H9 (cell line): ENCODE data around the gene NRXN3. TPM values are rescaled to one million over a fixed set of nuclear protein-coding genes. Genes with fewer than 3 reads are reported as not detected.

Experiments used
- DNase-seq: peaks from one replicate; pipeline ENCODE4 v3.0.0-alpha.2; 2017
- H2AFZ ChIP-seq: one replicate; pipeline ENCODE4 v1.6.1; 2013; ENCODE audit warnings: mild to moderate bottlenecking, low read length, control low read depth, moderate library complexity
- H2AK5ac ChIP-seq: 2 replicates; pipeline ENCODE4 v1.6.1; 2013; ENCODE audit warnings: low read length, control low read depth, mixed read lengths; ENCODE audit not compliant: insufficient read length
- H2BK120ac ChIP-seq: one replicate; pipeline ENCODE4 v1.6.1; 2013; ENCODE audit warnings: low read depth, mild to moderate bottlenecking, low read length, control low read depth, inconsistent platforms; ENCODE audit not compliant: poor library complexity, severe bottlenecking
- H2BK12ac ChIP-seq: 2 replicates; pipeline ENCODE4 v1.6.1; 2013; ENCODE audit warnings: low read length, control low read depth, mixed read lengths, low read depth; ENCODE audit not compliant: insufficient read length
- H2BK15ac ChIP-seq: 2 replicates; pipeline ENCODE4 v1.6.1; 2013; ENCODE audit warnings: low read depth, low read length, control low read depth
- H2BK20ac ChIP-seq: one replicate; pipeline ENCODE4 v1.6.1; 2013; ENCODE audit warnings: low read depth, mild to moderate bottlenecking, low read length, control low read depth, inconsistent platforms; ENCODE audit not compliant: poor library complexity, severe bottlenecking
- H2BK5ac ChIP-seq: 2 replicates; pipeline ENCODE4 v1.6.1; 2013; ENCODE audit warnings: low read length, control low read depth, mixed read lengths; ENCODE audit not compliant: insufficient read length
- H3K14ac ChIP-seq: 2 replicates; pipeline ENCODE4 v1.6.1; 2013; ENCODE audit warnings: low read length, control low read depth; ENCODE audit not compliant: insufficient read depth
- H3K18ac ChIP-seq: 2 replicates; pipeline ENCODE4 v1.6.1; 2013; ENCODE audit warnings: low read depth, mild to moderate bottlenecking, mixed read lengths, low read length, control low read depth; ENCODE audit not compliant: insufficient read length
- H3K23ac ChIP-seq: 2 replicates; pipeline ENCODE4 v1.6.1; 2013; ENCODE audit warnings: low read length, control low read depth, mixed read lengths, low read depth; ENCODE audit not compliant: insufficient read length
- H3K23me2 ChIP-seq: 2 replicates; pipeline ENCODE4 v1.6.1; 2013; ENCODE audit warnings: low read depth, mild to moderate bottlenecking, mixed read lengths, low read length, control low read depth; ENCODE audit not compliant: insufficient read length, poor library complexity, severe bottlenecking
- H3K27ac ChIP-seq: 2 replicates; pipeline ENCODE4 v1.5.1; 2013; ENCODE audit warnings: low read length, control low read depth, mixed read lengths, low read depth; ENCODE audit not compliant: insufficient read length
- H3K27me3 ChIP-seq: 2 replicates; pipeline ENCODE4 v1.6.1; 2013; ENCODE audit warnings: low read length, control low read depth, inconsistent platforms; ENCODE audit not compliant: insufficient read depth
- H3K4ac ChIP-seq: 2 replicates; pipeline ENCODE4 v1.6.1; 2013; ENCODE audit warnings: low read depth, mild to moderate bottlenecking, control low read depth, inconsistent platforms, low read length, moderate library complexity
- H3K4me1 ChIP-seq: 2 replicates; pipeline ENCODE4 v1.6.1; 2013; ENCODE audit warnings: low read length, control low read depth, inconsistent platforms; ENCODE audit not compliant: insufficient read depth
- H3K4me2 ChIP-seq: 2 replicates; pipeline ENCODE4 v1.6.1; 2013; ENCODE audit warnings: low read length, control low read depth, mixed read lengths; ENCODE audit not compliant: insufficient read length, insufficient read depth
- H3K56ac ChIP-seq: 2 replicates; pipeline ENCODE4 v1.6.1; 2013; ENCODE audit warnings: low read depth, mild to moderate bottlenecking, mixed read lengths, low read length, control low read depth; ENCODE audit not compliant: insufficient read length
- H3K79me1 ChIP-seq: 2 replicates; pipeline ENCODE4 v1.6.1; 2013; ENCODE audit warnings: low read depth, mild to moderate bottlenecking, moderate library complexity, low read length, control low read depth, inconsistent platforms; ENCODE audit not compliant: insufficient read depth, poor library complexity, severe bottlenecking
- H3K79me2 ChIP-seq: 2 replicates; pipeline ENCODE4 v1.6.1; 2013; ENCODE audit warnings: low read length, control low read depth, inconsistent platforms; ENCODE audit not compliant: insufficient read depth
- H3K9ac ChIP-seq: 2 replicates; pipeline ENCODE4 v1.6.1; 2013; ENCODE audit warnings: low read length, control low read depth, mixed read lengths; ENCODE audit not compliant: insufficient read length; ENCODE audit errors: extremely low read depth
- H3K9me3 ChIP-seq: one replicate; pipeline ENCODE4 v1.6.1; 2013; ENCODE audit warnings: low read depth, low read length, inconsistent platforms; ENCODE audit not compliant: control insufficient read depth
- H3T11ph ChIP-seq: one replicate; pipeline ENCODE4 v1.6.1; 2013; ENCODE audit warnings: mild to moderate bottlenecking, low read length, control low read depth, inconsistent platforms
- H4K20me1 ChIP-seq: one replicate; pipeline ENCODE4 v1.6.1; 2013; ENCODE audit not compliant: control insufficient read depth, insufficient read length, insufficient read depth
- H4K5ac ChIP-seq: 2 replicates; pipeline ENCODE4 v1.6.1; 2013; ENCODE audit warnings: low read depth, mild to moderate bottlenecking, mixed read lengths, low read length, control low read depth; ENCODE audit not compliant: insufficient read length
- H4K8ac ChIP-seq: replicated peaks from 2 replicates; pipeline ENCODE4 v1.6.1; 2013; ENCODE audit warnings: low read length, control low read depth, mixed read lengths, low read depth; ENCODE audit not compliant: insufficient read length
- H4K91ac ChIP-seq: 2 replicates; pipeline ENCODE4 v1.6.1; 2013; ENCODE audit warnings: low read depth, mild to moderate bottlenecking, moderate library complexity, mixed read lengths, low read length, control low read depth; ENCODE audit not compliant: insufficient read length
- H3K27ac Mint-ChIP-seq, 3 experiments: 2 replicates in 2 of 3; 3 replicates in 1 of 3; pipeline ENCODE4 v1.8.0; 2020 to 2021; ENCODE audit warnings: mixed read lengths in 3 of 3, mild to moderate bottlenecking in 1 of 3, moderate library complexity in 1 of 3
- H3K27me3 Mint-ChIP-seq: 2 replicates; pipeline ENCODE4 v1.8.0; 2021; ENCODE audit warnings: low read depth, mild to moderate bottlenecking, moderate library complexity, mixed read lengths
- H3K36me3 Mint-ChIP-seq, 3 experiments: 2 replicates in 2 of 3; 3 replicates in 1 of 3; pipeline ENCODE4 v1.8.0; 2020 to 2021; ENCODE audit warnings: low read depth in 3 of 3, mixed read lengths in 3 of 3; ENCODE audit not compliant: insufficient read depth in 1 of 3
- H3K4me1 Mint-ChIP-seq, 2 experiments: 2 replicates each; pipeline ENCODE4 v1.8.0; 2020; ENCODE audit warnings: mixed read lengths in 2 of 2
- H3K4me3 Mint-ChIP-seq, 2 experiments: 2 replicates in 1 of 2; 3 replicates in 1 of 2; pipeline ENCODE4 v1.8.0; 2020 to 2021; ENCODE audit warnings: mild to moderate bottlenecking in 2 of 2, mixed read lengths in 2 of 2, moderate library complexity in 1 of 2
- H3K9me3 Mint-ChIP-seq, 2 experiments: 2 replicates in 1 of 2; 3 replicates in 1 of 2; pipeline ENCODE4 v1.8.0; 2020; ENCODE audit warnings: mild to moderate bottlenecking in 2 of 2, mixed read lengths in 2 of 2, moderate library complexity in 1 of 2
- total RNA-seq: library from RNA; stranded (reverse); gene quantifications from 2 replicates; pipeline ENCODE4 v1.2.1, GENCODE V29; 2021
- TF ChIP-seq, protein P1 (sequence below): fragments of 200-600 bp; sonication (generic); conservative IDR thresholded peaks from 3 replicates; pipeline ENCODE4 v1.8.0; 2021; ENCODE audit warnings: antibody characterized with exemption, mild to moderate bottlenecking

Gene NRXN3
- total RNA-seq, 1 experiment from 2014 or later = 1.8 TPM

DNA sequence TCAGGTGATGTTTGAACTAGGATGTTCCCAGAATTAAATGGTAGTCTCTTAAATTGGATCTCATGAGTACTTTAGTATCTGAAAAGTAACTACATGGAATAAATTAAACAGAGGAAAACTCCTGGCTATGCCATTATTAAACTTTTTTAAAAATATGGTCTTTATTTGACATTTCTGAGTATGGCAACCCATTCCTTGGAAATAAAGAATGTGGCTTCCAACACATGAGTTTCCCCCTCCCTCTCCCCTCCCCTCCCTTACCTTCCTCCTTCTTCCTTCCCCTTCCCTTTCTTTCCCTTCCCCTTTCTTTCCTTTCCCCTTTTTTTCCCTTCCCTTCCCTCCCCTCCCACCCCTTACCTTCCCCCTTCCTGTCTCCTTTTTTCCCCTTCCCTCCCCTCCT is 1100.9 kb downstream of the NRXN3 start:
- H2BK20ac ChIP-seq = no peak overlapping the region
- H3K9me3 ChIP-seq = no peaks in the 10 kb centered on the region
- Mint-ChIP-seq H3K27me3 (peaks cover 9% of the 10 kb centered on the region), H3K9me3 (no peaks in the 10 kb centered on the region), H3K27ac (no peak overlapping the region), H3K36me3 (no peaks in the 10 kb centered on the region; a peak in 1 of 7 replicates), H3K4me1 (peaks cover 3 to 4% of the 10 kb centered on the region in 2 experiments; a peak in 3 of 4 replicates), H3K4me3 (no peak overlapping the region)
- H2AFZ ChIP-seq = no peak overlapping the region
- H3K27me3 ChIP-seq = no peaks in the 10 kb centered on the region
- H4K5ac ChIP-seq = no peak overlapping the region
- no peak overlapping the region for H3K56ac ChIP-seq
- no peak overlapping the region for H3K9ac ChIP-seq
- no peak overlapping the region for H2BK12ac ChIP-seq
- H4K20me1 ChIP-seq = no peaks in the 10 kb centered on the region
- H4K91ac ChIP-seq = no peak overlapping the region
- H3K14ac ChIP-seq = no peak overlapping the region
- no peak for DNase-seq
- TF ChIP-seq, protein P1, sequence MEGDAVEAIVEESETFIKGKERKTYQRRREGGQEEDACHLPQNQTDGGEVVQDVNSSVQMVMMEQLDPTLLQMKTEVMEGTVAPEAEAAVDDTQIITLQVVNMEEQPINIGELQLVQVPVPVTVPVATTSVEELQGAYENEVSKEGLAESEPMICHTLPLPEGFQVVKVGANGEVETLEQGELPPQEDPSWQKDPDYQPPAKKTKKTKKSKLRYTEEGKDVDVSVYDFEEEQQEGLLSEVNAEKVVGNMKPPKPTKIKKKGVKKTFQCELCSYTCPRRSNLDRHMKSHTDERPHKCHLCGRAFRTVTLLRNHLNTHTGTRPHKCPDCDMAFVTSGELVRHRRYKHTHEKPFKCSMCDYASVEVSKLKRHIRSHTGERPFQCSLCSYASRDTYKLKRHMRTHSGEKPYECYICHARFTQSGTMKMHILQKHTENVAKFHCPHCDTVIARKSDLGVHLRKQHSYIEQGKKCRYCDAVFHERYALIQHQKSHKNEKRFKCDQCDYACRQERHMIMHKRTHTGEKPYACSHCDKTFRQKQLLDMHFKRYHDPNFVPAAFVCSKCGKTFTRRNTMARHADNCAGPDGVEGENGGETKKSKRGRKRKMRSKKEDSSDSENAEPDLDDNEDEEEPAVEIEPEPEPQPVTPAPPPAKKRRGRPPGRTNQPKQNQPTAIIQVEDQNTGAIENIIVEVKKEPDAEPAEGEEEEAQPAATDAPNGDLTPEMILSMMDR = no peak
- H3K4me2 ChIP-seq = no peak overlapping the region
- no peak overlapping the region for H3K18ac ChIP-seq
- no peak overlapping the region for H2BK15ac ChIP-seq
- no peak overlapping the region for H2AK5ac ChIP-seq
- H2BK120ac ChIP-seq = no peak overlapping the region
- no peak overlapping the region for H4K8ac ChIP-seq
- H3K4me1 ChIP-seq = no peaks in the 10 kb centered on the region
- H3K79me1 ChIP-seq = no peaks in the 10 kb centered on the region
- H3K23me2 ChIP-seq = no peaks in the 10 kb centered on the region
- no peak overlapping the region for H3K27ac ChIP-seq
- no peak overlapping the region for H3T11ph ChIP-seq
- H3K23ac ChIP-seq = no peak overlapping the region
- H3K79me2 ChIP-seq = no peaks in the 10 kb centered on the region
- H2BK5ac ChIP-seq = no peak overlapping the region
- H3K4ac ChIP-seq = no peak overlapping the region
